B cell (primary cell): ENCODE results near the gene SYNJ2. TPM values are rescaled to one million over a fixed set of nuclear protein-coding genes. Genes with fewer than 3 reads are reported as not detected.

Experiments
- ATAC-seq: fragments of 200-7000 bp; cut with Tn5 transposase; one replicate; pipeline ENCODE4 v1.10.0; 2021; ENCODE audit warnings: low read depth, mild to moderate bottlenecking, moderate number of reproducible peaks, moderate library complexity
- CTCF ChIA-PET: fragments of 350-600 bp; sonication (Branson Sonifier 250); formaldehyde crosslinking; loops from one replicate; lab custom pipeline; 2021; ENCODE audit warnings: antibody characterized with exemption, inconsistent platforms; lab: Charles Lee
- POLR2A ChIA-PET: fragments of 350-600 bp; sonication (Branson Sonifier 250); formaldehyde crosslinking; loops from one replicate; lab custom pipeline; 2021; ENCODE audit warnings: antibody characterized with exemption; lab: Charles Lee
- DNase-seq: peaks from one replicate; pipeline ENCODE4 v3.0.0; 2013
- H2AFZ ChIP-seq: 2 replicates; pipeline ENCODE4 v1.6.1; 2012; ENCODE audit warnings: mild to moderate bottlenecking, low read depth, low read length; ENCODE audit not compliant: insufficient read depth, poor library complexity, severe bottlenecking
- H3K27ac ChIP-seq, 2 donors: 1 replicate in 1 of 2; 2 replicates in 1 of 2; pipeline ENCODE4 v1.5.1; 2012 to 2013; ENCODE audit warnings: low read length in 2 of 2, mild to moderate bottlenecking in 2 of 2, moderate library complexity in 1 of 2
- H3K27me3 ChIP-seq, 4 experiments: fragments of 200-600 bp in 1 of 4; sonication (generic) in 1 of 4; replicated peaks in 1 of 4; 1 replicate in 2 of 4; 2 replicates in 2 of 4; pipeline versions ENCODE4 v1.6.1 to v1.7.0; 2013 to 2016; ENCODE audit warnings: low read length in 3 of 4, mild to moderate bottlenecking in 2 of 4, mixed read lengths in 1 of 4, moderate library complexity in 1 of 4; ENCODE audit not compliant: insufficient read depth in 4 of 4, control insufficient read depth in 3 of 4; ENCODE audit errors: control extremely low read depth in 1 of 4
- H3K36me3 ChIP-seq, 2 experiments: replicated peaks in 1 of 2; 1 replicate in 1 of 2; 2 replicates in 1 of 2; pipeline versions ENCODE4 v1.6.1 to v1.7.1; 2013; ENCODE audit warnings: low read length in 1 of 2; ENCODE audit not compliant: insufficient read depth in 2 of 2, control insufficient read depth in 1 of 2; ENCODE audit errors: control extremely low read depth in 1 of 2, extremely low read depth in 1 of 2
- H3K4me1 ChIP-seq, 2 donors: fragments of 200-600 bp in 1 of 2; sonication (generic) in 1 of 2; 1 replicate in 1 of 2; 2 replicates in 1 of 2; pipeline versions ENCODE4 v1.5.1 to v1.6.1; 2013 to 2017; ENCODE audit warnings: low read length in 2 of 2; ENCODE audit not compliant: control insufficient read depth in 2 of 2, insufficient read depth in 2 of 2
- H3K4me2 ChIP-seq: replicated peaks from 2 replicates; pipeline ENCODE3; 2012; ENCODE audit warnings: mild to moderate bottlenecking, low read depth, low read length; ENCODE audit not compliant: poor library complexity, severe bottlenecking
- H3K4me3 ChIP-seq, 5 experiments: fragments of 200-600 bp in 1 of 5; sonication (generic) in 1 of 5; 1 replicate in 3 of 5; 2 replicates in 2 of 5; pipeline versions ENCODE4 v1.5.1 to v1.7.0; 2011 to 2016; ENCODE audit warnings: low read length in 4 of 5, mild to moderate bottlenecking in 4 of 5, low read depth in 2 of 5, control low read depth in 1 of 5, moderate library complexity in 1 of 5; ENCODE audit not compliant: insufficient read depth in 1 of 5; ENCODE audit errors: control extremely low read depth in 1 of 5, extremely low read depth in 1 of 5
- H3K79me2 ChIP-seq: fragments of 200-600 bp; sonication (generic); one replicate; pipeline ENCODE4 v1.6.0; 2016; ENCODE audit warnings: low read length; ENCODE audit not compliant: control insufficient read depth, insufficient read depth
- H3K9ac ChIP-seq: fragments of 200-600 bp; sonication (generic); 2 replicates; pipeline ENCODE4 v1.6.1; 2017; ENCODE audit warnings: mild to moderate bottlenecking, low read length, moderate library complexity
- H3K9me3 ChIP-seq, 3 donors: one replicate each; pipeline versions ENCODE4 v1.6.1 to v1.7.1; 2013; ENCODE audit warnings: low read length in 2 of 3; ENCODE audit not compliant: control insufficient read depth in 2 of 3, insufficient read depth in 1 of 3; ENCODE audit errors: control extremely low read depth in 1 of 3
- H4K20me1 ChIP-seq: 2 replicates; pipeline ENCODE4 v1.6.0; 2012; ENCODE audit warnings: mild to moderate bottlenecking, low read length; ENCODE audit not compliant: insufficient read depth, control insufficient read depth, poor library complexity, severe bottlenecking
- H3K27ac Mint-ChIP-seq: one replicate; pipeline ENCODE4 v1.8.0; 2021; ENCODE audit warnings: mixed read lengths
- H3K27me3 Mint-ChIP-seq: one replicate; pipeline ENCODE4 v1.8.0; 2021; ENCODE audit warnings: mixed read lengths
- H3K4me1 Mint-ChIP-seq: one replicate; pipeline ENCODE4 v1.8.0; 2021; ENCODE audit warnings: mixed read lengths
- H3K4me3 Mint-ChIP-seq: one replicate; pipeline ENCODE4 v1.8.0; 2021; ENCODE audit warnings: mixed read lengths
- H3K9me3 Mint-ChIP-seq: one replicate; pipeline ENCODE4 v1.8.0; 2022; ENCODE audit warnings: mixed read lengths; ENCODE audit not compliant: insufficient read depth
- EZH2 ChIP-seq: IDR thresholded peaks from 2 replicates; pipeline ENCODE4 v1.6.1; 2012; ENCODE audit warnings: borderline replicate concordance, low read depth, mild to moderate bottlenecking, moderate library complexity, low read length; ENCODE audit not compliant: insufficient read depth, poor library complexity, severe bottlenecking
- WGBS: methylation state at CpG from one replicate; pipeline ENCODE4 v1.1.5; 2013; ENCODE audit warnings: missing lambda C conversion rate; ENCODE audit not compliant: insufficient coverage; 5-methylcytosine and 5-hydroxymethylcytosine counted together
- intact Hi-C: fragments of 100-400 bp; cut with micrococcal nuclease; formaldehyde crosslinking; loops from one replicate; pipeline ENCODE4 v1.10.0; 2022
- polyA plus RNA-seq: library from polyadenylated mRNA; depleted of rRNA; stranded (reverse); fragments of >200 nt; gene quantifications from 2 replicates; pipeline ENCODE4 v1.2.3, GENCODE V29; 2012
- total RNA-seq, 2 donors: library from RNA; stranded (reverse); fragments of 120-200 nt in 1 of 2; gene quantifications; 1 replicate in 1 of 2; 2 replicates in 1 of 2; pipeline versions ENCODE4 v1.2.3 to v1.2.4, GENCODE V29; 2013 to 2022
- TF ChIP-seq, protein P1 (sequence below): fragments of 200-600 bp; IDR thresholded peaks from one replicate; pipeline ENCODE4 v1.8.0; 2022; ENCODE audit warnings: antibody characterized with exemption, mild to moderate bottlenecking

The SYNJ2 gene
- total and polyA plus RNA-seq, 2 donors (not counting 1 experiment from before 2014, with no cell fraction given) = 5.2 to 11.4 TPM

DNA sequence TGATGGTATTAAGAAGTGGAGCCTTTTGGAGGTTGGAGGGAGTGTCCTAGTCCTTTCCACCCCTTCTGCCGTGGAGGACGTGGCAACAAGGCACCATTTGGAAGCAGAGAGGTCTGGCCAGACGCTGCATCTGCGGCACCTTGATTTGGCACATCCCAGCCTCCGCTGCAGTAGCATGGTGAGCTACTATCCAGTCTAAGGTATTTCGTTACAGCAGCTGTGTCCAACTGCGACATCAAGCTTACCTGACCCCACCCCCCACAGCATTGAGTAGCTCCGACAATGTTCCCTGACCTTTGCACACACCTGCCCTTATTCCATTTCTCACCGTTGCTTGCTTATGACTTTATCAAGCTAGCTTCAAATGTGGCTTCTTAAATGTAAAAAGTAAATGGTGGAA, 29.8 kb upstream of the SYNJ2 start:
- Histone ChIP-seq H3K4me2 (no peak overlapping the region), H3K9ac (no peak overlapping the region), H3K9me3 (peaks cover 0 to 12% (median 4%) of the 10 kb centered on the region in 3 donors), H4K20me1 (no peaks in the 10 kb centered on the region), H3K4me3 (no peak overlapping the region), H3K4me1 (no peaks in the 10 kb centered on the region), H3K27ac (no peak overlapping the region), H3K27me3 (no peaks in the 10 kb centered on the region), H3K79me2 (no peaks in the 10 kb centered on the region), H3K36me3 (no peaks in the 10 kb centered on the region), H2AFZ (no peak overlapping the region)
- no peak overlapping the region for H3K27ac Mint-ChIP-seq
- no peak overlapping the region for H3K4me3 Mint-ChIP-seq
- no peak for TF ChIP-seq EZH2
- TF ChIP-seq, protein P1, sequence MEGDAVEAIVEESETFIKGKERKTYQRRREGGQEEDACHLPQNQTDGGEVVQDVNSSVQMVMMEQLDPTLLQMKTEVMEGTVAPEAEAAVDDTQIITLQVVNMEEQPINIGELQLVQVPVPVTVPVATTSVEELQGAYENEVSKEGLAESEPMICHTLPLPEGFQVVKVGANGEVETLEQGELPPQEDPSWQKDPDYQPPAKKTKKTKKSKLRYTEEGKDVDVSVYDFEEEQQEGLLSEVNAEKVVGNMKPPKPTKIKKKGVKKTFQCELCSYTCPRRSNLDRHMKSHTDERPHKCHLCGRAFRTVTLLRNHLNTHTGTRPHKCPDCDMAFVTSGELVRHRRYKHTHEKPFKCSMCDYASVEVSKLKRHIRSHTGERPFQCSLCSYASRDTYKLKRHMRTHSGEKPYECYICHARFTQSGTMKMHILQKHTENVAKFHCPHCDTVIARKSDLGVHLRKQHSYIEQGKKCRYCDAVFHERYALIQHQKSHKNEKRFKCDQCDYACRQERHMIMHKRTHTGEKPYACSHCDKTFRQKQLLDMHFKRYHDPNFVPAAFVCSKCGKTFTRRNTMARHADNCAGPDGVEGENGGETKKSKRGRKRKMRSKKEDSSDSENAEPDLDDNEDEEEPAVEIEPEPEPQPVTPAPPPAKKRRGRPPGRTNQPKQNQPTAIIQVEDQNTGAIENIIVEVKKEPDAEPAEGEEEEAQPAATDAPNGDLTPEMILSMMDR = no peak
- CTCF ChIA-PET = no interaction called here
- 96% methylated on average over 8 of the region's 9 CpGs for WGBS
- peaks cover 7% of the 10 kb centered on the region for H3K9me3 Mint-ChIP-seq
- peaks cover 2% of the 10 kb centered on the region for H3K4me1 Mint-ChIP-seq
- H3K27me3 Mint-ChIP-seq = peaks cover 7% of the 10 kb centered on the region
- intact Hi-C loops = no loop called here
- DNase-seq = no peak
- no peak for ATAC-seq
- POLR2A ChIA-PET = no interaction called here

DNA sequence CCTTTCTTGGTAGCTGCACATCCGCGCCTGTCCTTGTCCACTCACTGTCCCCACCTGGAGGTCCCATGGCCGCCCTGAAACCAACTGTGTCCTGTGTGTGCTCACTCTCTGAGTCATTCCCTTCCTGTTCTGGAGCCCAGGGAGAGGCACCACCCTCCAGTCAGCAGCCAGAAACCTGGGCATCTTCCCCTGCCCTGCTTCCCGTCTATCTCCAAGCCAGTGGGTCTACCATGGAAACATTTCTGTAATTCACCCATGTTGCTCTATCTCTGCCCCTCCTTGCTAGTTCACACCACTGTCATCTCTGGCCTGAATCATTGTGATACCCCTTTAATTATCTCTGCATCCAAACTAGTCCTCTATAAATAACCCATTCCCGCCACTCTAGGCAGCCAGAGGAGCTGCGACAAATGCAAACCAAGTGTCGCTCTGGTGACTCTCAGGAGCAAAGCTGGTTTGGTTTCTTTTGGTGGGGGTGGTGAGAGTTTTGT, 28.8 kb upstream of the SYNJ2 start:
- Mint-ChIP-seq H3K4me3 (no peak overlapping the region), H3K4me1 (peaks cover 2% of the 10 kb centered on the region), H3K27ac (no peak overlapping the region), H3K9me3 (peaks cover 7% of the 10 kb centered on the region), H3K27me3 (peaks cover 7% of the 10 kb centered on the region)
- DNase-seq (no peak), ATAC-seq (no peak)
- Histone ChIP-seq H2AFZ (no peak overlapping the region), H3K4me2 (no peak overlapping the region), H3K27ac (no peak overlapping the region), H3K9me3 (peaks cover 0 to 20% (median 9%) of the 10 kb centered on the region in 3 donors), H3K27me3 (no peaks in the 10 kb centered on the region), H3K4me1 (no peaks in the 10 kb centered on the region), H3K9ac (no peak overlapping the region), H3K4me3 (no peak overlapping the region), H3K36me3 (no peaks in the 10 kb centered on the region), H4K20me1 (no peaks in the 10 kb centered on the region), H3K79me2 (no peaks in the 10 kb centered on the region)
- POLR2A ChIA-PET = interaction anchor here (0.6 kb wide), 1 partner anchor 119 kb away, joined by 4 read pairs; no protein-coding TSS in a partner anchor
- TF ChIP-seq EZH2 = no peak
- TF ChIP-seq, protein P1 = no peak
- intact Hi-C loops = no loop called here
- 91% methylated on average over 5 of the region's 7 CpGs for WGBS
- CTCF ChIA-PET = no interaction called here
